Trophoblast cell (in vitro differentiated cells and primary cell): ENCODE results near the gene NUDT13.
A peak's percentile ranks its signal among the peaks of the same experiment; 100 is the strongest.

Source experiments
- DNase-seq, 2 donors: peaks; one replicate each; pipeline ENCODE4 v3.0.0-alpha.2; 2016
- H2AFZ ChIP-seq: 2 replicates; pipeline ENCODE4 v1.6.1; 2013; ENCODE audit warnings: low read length, moderate library complexity, mild to moderate bottlenecking; ENCODE audit not compliant: insufficient read depth, poor library complexity
- H2AK5ac ChIP-seq: 2 replicates; pipeline ENCODE4 v1.6.1; 2013; ENCODE audit warnings: mild to moderate bottlenecking, low read length
- H2BK120ac ChIP-seq: 2 replicates; pipeline ENCODE4 v1.6.1; 2013; ENCODE audit warnings: low read length, mild to moderate bottlenecking, moderate library complexity; ENCODE audit not compliant: insufficient read depth, poor library complexity
- H2BK12ac ChIP-seq: 2 replicates; pipeline ENCODE4 v1.6.1; 2013; ENCODE audit warnings: mild to moderate bottlenecking, low read length, moderate library complexity
- H2BK5ac ChIP-seq: 2 replicates; pipeline ENCODE4 v1.6.1; 2013; ENCODE audit warnings: low read length, low read depth, moderate library complexity, mild to moderate bottlenecking; ENCODE audit not compliant: poor library complexity
- H3K14ac ChIP-seq: 2 replicates; pipeline ENCODE4 v1.6.1; 2013; ENCODE audit warnings: mild to moderate bottlenecking, low read length
- H3K18ac ChIP-seq: 2 replicates; pipeline ENCODE4 v1.6.1; 2013; ENCODE audit warnings: mild to moderate bottlenecking, low read length
- H3K23ac ChIP-seq: 2 replicates; pipeline ENCODE4 v1.6.1; 2013; ENCODE audit warnings: low read length
- H3K27ac ChIP-seq: 2 replicates; pipeline ENCODE4 v1.5.1; 2013; ENCODE audit warnings: low read depth, mild to moderate bottlenecking, inconsistent platforms, low read length, moderate library complexity
- H3K27me3 ChIP-seq: 2 replicates; pipeline ENCODE4 v1.6.1; 2013; ENCODE audit warnings: inconsistent platforms, mild to moderate bottlenecking, low read length, moderate library complexity; ENCODE audit not compliant: insufficient read depth
- H3K36me3 ChIP-seq, 2 experiments: 1 replicate in 1 of 2; 2 replicates in 1 of 2; pipeline ENCODE4 v1.6.1; 2013; ENCODE audit warnings: low read length in 2 of 2, mild to moderate bottlenecking in 2 of 2, moderate library complexity in 1 of 2; ENCODE audit not compliant: insufficient read depth in 2 of 2, control insufficient read depth in 1 of 2
- H3K4ac ChIP-seq: 2 replicates; pipeline ENCODE4 v1.6.1; 2013; ENCODE audit warnings: low read depth, mild to moderate bottlenecking, low read length, moderate library complexity
- H3K4me1 ChIP-seq, 2 experiments: 1 replicate in 1 of 2; 2 replicates in 1 of 2; pipeline ENCODE4 v1.6.1; 2013; ENCODE audit warnings: low read length in 2 of 2, mild to moderate bottlenecking in 2 of 2, moderate library complexity in 1 of 2; ENCODE audit not compliant: insufficient read depth in 2 of 2, control insufficient read depth in 1 of 2
- H3K4me2 ChIP-seq: 2 replicates; pipeline ENCODE4 v1.6.1; 2013; ENCODE audit warnings: inconsistent platforms, mild to moderate bottlenecking, low read length, moderate library complexity
- H3K4me3 ChIP-seq: 2 replicates; pipeline ENCODE4 v1.5.1; 2013; ENCODE audit warnings: mild to moderate bottlenecking, low read depth, low read length, inconsistent platforms
- H3K79me1 ChIP-seq: one replicate; pipeline ENCODE4 v1.6.1; 2013; ENCODE audit warnings: low read length
- H3K79me2 ChIP-seq: 2 replicates; pipeline ENCODE4 v1.6.1; 2013; ENCODE audit warnings: low read length, mild to moderate bottlenecking; ENCODE audit not compliant: control insufficient read depth, insufficient read depth, poor library complexity
- H3K9ac ChIP-seq: 2 replicates; pipeline ENCODE4 v1.6.1; 2013; ENCODE audit warnings: mild to moderate bottlenecking, low read length
- H3K9me3 ChIP-seq: 2 replicates; pipeline ENCODE4 v1.6.1; 2013; ENCODE audit warnings: low read depth, mild to moderate bottlenecking, control low read depth, inconsistent platforms, low read length; ENCODE audit not compliant: insufficient read depth
- H4K12ac ChIP-seq: 2 replicates; pipeline ENCODE4 v1.6.1; 2013; ENCODE audit warnings: low read depth, mild to moderate bottlenecking, low read length, moderate library complexity
- H4K8ac ChIP-seq: 2 replicates; pipeline ENCODE4 v1.6.1; 2013; ENCODE audit warnings: low read depth, mild to moderate bottlenecking, low read length, moderate library complexity
- H4K91ac ChIP-seq: one replicate; pipeline ENCODE4 v1.6.1; 2013; ENCODE audit warnings: low read depth, mild to moderate bottlenecking, low read length, moderate library complexity
- WGBS: extraction: QIAGEN DNeasy Blood & Tissue Kit; methylation state at CpG from one replicate; pipeline ENCODE4 v1.1.7; 2013; ENCODE audit warnings: missing lambda C conversion rate; ENCODE audit not compliant: insufficient read length, insufficient coverage; ENCODE audit errors: extremely low coverage; 5-methylcytosine and 5-hydroxymethylcytosine counted together

NUDT13 gene

GRCh38 chr10:73096041-73096448 lies 14.2 kb upstream of the NUDT13 start:
- H3K4me3 ChIP-seq, result peak overlapping the region; percentile 88
- H3K4me1 ChIP-seq, result no peaks in the 10 kb centered on the region
- H2BK12ac ChIP-seq, result peak overlapping the region; percentile 20
- H3K79me2 ChIP-seq, result peaks cover 8% of the 10 kb centered on the region
- H3K18ac ChIP-seq, result peak overlapping the region; percentile 93
- peak overlapping the region; percentile 49 for H4K12ac ChIP-seq
- H2BK5ac ChIP-seq, result peak overlapping the region; percentile 84
- peak overlapping the region; percentile 53 for H2AFZ ChIP-seq
- H2AK5ac ChIP-seq, result no peak overlapping the region
- peak overlapping the region; percentile 80 for H2BK120ac ChIP-seq
- peak overlapping the region; percentile 82 for H4K8ac ChIP-seq
- no peaks in the 10 kb centered on the region for H3K27me3 ChIP-seq
- peaks cover 3 to 5% of the 10 kb centered on the region in 2 experiments for H3K36me3 ChIP-seq
- peak overlapping the region; percentile 79 for H3K27ac ChIP-seq
- peak overlapping the region; percentile 89 for H3K14ac ChIP-seq
- peak overlapping the region; percentile 66 for H3K4me2 ChIP-seq
- peak overlapping the region; percentile 81 for H3K9ac ChIP-seq
- peak; percentile 75 to 83 for DNase-seq
- no peaks in the 10 kb centered on the region for H3K9me3 ChIP-seq
- peak overlapping the region; percentile 51 for H3K4ac ChIP-seq
- WGBS, result no CpG with 5 or more reads among the region's 29 CpGs
- no peak overlapping the region for H3K23ac ChIP-seq
- H4K91ac ChIP-seq, result peak overlapping the region; percentile 89
- peaks cover 11% of the 10 kb centered on the region for H3K79me1 ChIP-seq

DNA sequence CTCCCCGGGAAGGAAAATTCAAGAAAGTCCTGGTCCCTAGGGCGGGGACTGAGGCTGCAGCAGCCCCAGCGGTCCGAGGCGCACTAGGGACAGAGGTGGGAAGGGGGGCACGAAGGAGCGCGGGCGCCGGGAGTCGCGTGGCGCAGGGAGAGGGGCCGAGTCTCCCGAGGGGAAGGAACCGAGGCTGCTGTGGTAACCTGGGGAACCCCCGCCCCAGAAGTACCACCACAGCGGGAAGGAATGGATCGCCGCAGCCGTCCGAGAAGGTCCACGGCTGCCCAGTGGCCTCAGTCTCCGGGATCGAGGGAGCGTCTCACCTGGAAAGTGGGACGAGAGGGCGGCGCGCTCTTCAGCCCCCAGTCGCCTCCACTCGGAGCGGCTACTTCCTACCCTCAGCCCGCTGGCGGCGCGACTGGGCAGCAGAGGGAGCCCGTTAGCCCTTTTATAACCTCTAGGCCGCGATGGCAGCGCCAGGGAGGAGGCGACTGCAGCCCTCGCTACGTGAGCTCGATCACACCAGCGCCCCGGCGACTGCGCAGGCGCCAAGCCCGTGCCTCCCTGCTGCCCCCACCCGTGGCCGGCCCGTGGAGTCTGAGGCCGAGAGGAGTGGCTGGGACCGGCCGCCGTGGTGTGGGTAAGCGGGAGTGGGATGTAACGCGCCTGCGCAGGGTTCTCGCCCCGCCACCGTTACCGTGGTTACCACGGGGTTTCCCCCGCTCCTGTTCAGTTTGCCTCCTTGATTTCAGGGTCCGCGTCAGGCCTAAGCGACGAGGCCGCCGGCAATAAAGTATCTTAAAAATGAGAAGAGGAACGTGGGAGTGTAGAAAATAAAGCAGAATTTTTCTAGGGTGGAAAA lies 13.6 kb upstream of the NUDT13 start, which contains the start of gene P4HA1:
Gene P4HA1 (minus strand): TSS at position 418 of the 856 bp plus-strand sequence. CDS start 21,983 bp downstream, outside the sequence.
- H2BK12ac ChIP-seq, result peak within 1 kb of the TSS; percentile 20

GRCh38 chr10:73097305-73097670 lies 13.0 kb upstream of the NUDT13 start:
- peak overlapping the region; percentile 66 for H3K4me2 ChIP-seq
- H3K4ac ChIP-seq, result no peak overlapping the region
- H3K9ac ChIP-seq, result no peak overlapping the region
- no peak overlapping the region for H4K8ac ChIP-seq
- H3K18ac ChIP-seq, result no peak overlapping the region
- no peak overlapping the region for H4K12ac ChIP-seq
- no peak overlapping the region for H3K4me3 ChIP-seq
- WGBS, result no CpG with 5 or more reads among the region's 4 CpGs
- H3K23ac ChIP-seq, result no peak overlapping the region
- peaks cover 2 to 6% of the 10 kb centered on the region in 2 experiments for H3K36me3 ChIP-seq
- H3K27me3 ChIP-seq, result no peaks in the 10 kb centered on the region
- DNase-seq, result peak in 1 of 2 donors; percentile 61
- no peak overlapping the region for H2BK12ac ChIP-seq
- no peaks in the 10 kb centered on the region for H3K4me1 ChIP-seq
- H3K27ac ChIP-seq, result no peak overlapping the region
- H2BK120ac ChIP-seq, result no peak overlapping the region
- H3K14ac ChIP-seq, result no peak overlapping the region
- peaks cover 11% of the 10 kb centered on the region for H3K79me1 ChIP-seq
- H3K9me3 ChIP-seq, result no peaks in the 10 kb centered on the region
- H4K91ac ChIP-seq, result no peak overlapping the region
- peaks cover 8% of the 10 kb centered on the region for H3K79me2 ChIP-seq
- H2BK5ac ChIP-seq, result no peak overlapping the region
- no peak overlapping the region for H2AFZ ChIP-seq
- no peak overlapping the region for H2AK5ac ChIP-seq

More for the DNA sequence above, 13.6 kb upstream of the NUDT13 start, which contains the start of gene P4HA1:
- Histone ChIP-seq H3K23ac (no peak within 1 kb of the TSS), H2BK120ac (peak within 1 kb of the TSS; percentile 80), H2AK5ac (peak within 1 kb of the TSS; percentile 65), H3K79me1 (peaks cover 11% of the 10 kb centered on the region), H2AFZ (peak within 1 kb of the TSS; percentile 53), H4K8ac (peak within 1 kb of the TSS; percentile 82), H4K12ac (peak within 1 kb of the TSS; percentile 49), H3K4me1 (no peaks in the 10 kb centered on the region), H3K27me3 (no peaks in the 10 kb centered on the region), H3K14ac (peak within 1 kb of the TSS; percentile 89), H4K91ac (peak within 1 kb of the TSS; percentile 89), H3K18ac (peak within 1 kb of the TSS; percentile 93), H2BK5ac (peak within 1 kb of the TSS; percentile 84), H3K4me3 (peak within 1 kb of the TSS; percentile 88), H3K27ac (peak within 1 kb of the TSS; percentile 79), H3K9me3 (no peaks in the 10 kb centered on the region), H3K4ac (peak within 1 kb of the TSS; percentile 51), H3K9ac (peak within 1 kb of the TSS; percentile 81), H3K36me3 (peaks cover 3 to 6% of the 10 kb centered on the region in 2 experiments), H3K4me2 (peak within 1 kb of the TSS; percentile 66), H3K79me2 (peaks cover 8% of the 10 kb centered on the region)
- DNase-seq, result peak; percentile 95 to 98
- WGBS, result no CpG with 5 or more reads among the region's 75 CpGs

GRCh38 chr10:73099141-73099540 lies 11.1 kb upstream of the NUDT13 start:
- Histone ChIP-seq H2AK5ac (no peak overlapping the region), H3K27ac (no peak overlapping the region), H3K4ac (no peak overlapping the region), H4K91ac (no peak overlapping the region), H3K14ac (no peak overlapping the region), H4K8ac (no peak overlapping the region), H3K9me3 (no peaks in the 10 kb centered on the region), H3K9ac (no peak overlapping the region), H3K4me1 (no peaks in the 10 kb centered on the region), H2AFZ (no peak overlapping the region), H3K4me2 (no peak overlapping the region), H3K23ac (no peak overlapping the region), H3K79me2 (peaks cover 8% of the 10 kb centered on the region), H2BK5ac (no peak overlapping the region), H4K12ac (no peak overlapping the region), H2BK120ac (no peak overlapping the region), H3K18ac (no peak overlapping the region), H3K4me3 (no peak overlapping the region), H3K79me1 (peaks cover 11% of the 10 kb centered on the region), H3K36me3 (peaks cover 0 to 6% of the 10 kb centered on the region in 2 experiments), H3K27me3 (no peaks in the 10 kb centered on the region), H2BK12ac (no peak overlapping the region)
- WGBS, result no CpG with 5 or more reads among the region's 1 CpG
- no peak for DNase-seq
